Islet precursor cell (in vitro differentiated cells): ENCODE results near the gene CCR5AS.
"Not testable (repeated sequence)": the region's sequence is repeated elsewhere in the genome, so short reads cannot be mapped to it uniquely, and the experiment has no call there.

Experiments
- DNase-seq: peaks from one replicate; pipeline ENCODE4 v3.0.0-alpha.2; 2018

CCR5AS gene

DNA sequence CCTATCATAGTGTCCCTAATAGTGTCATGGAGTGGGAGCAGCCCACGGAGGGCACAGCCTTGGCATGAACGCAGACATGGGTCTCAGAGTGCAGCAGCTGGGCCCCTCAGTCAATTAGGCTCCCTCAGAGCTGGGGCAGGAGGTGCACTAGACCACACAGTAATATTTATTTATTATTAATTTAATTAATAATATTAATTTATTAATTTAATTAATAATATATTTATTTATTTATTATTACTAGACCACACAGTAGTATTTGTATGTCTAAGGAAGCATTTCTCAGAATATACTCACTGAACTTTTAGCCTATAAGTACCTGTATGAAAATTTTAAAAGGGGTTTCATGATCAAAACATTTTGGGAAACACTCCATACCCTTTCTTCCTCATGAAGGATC is 5.3 kb downstream of the CCR5AS start:
- no peak for DNase-seq

GRCh38 chr3:46400846-46401245 is 6.0 kb downstream of the CCR5AS start:
- DNase-seq, result no peak

- DNase-seq, result no peak
Observed at GRCh38 chr3:46400000-46400734, 6.7 kb downstream of the CCR5AS start.

GRCh38 chr3:46399557-46399956 is 7.3 kb downstream of the CCR5AS start:
- DNase-seq, result no peak

GRCh38 chr3:46399098-46399497 is 7.8 kb downstream of the CCR5AS start:
- no peak for DNase-seq

- no peak for DNase-seq
Observed at GRCh38 chr3:46398186-46398955, 8.5 kb downstream of the CCR5AS start.

DNA sequence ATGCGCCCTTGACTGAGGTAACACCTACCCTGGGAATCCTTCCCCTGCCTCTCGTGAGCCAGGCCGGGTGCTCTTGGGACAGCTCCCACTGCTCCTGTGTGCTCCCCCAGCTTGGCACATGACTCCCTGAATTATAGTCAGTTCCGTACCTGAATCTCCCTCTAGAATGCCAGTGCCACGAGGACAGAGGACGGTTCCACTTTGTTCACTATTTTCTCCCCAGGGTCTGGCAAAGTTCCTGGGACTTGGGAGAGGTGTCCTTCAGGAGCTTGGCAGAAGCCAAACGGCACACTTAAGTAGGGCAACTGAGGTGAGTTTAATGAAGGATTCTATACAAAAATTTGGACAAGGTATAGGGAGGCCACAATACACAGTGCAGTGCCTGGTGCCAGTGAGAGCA is 9.8 kb downstream of the CCR5AS start:
- peak; percentile 26 for DNase-seq

DNA sequence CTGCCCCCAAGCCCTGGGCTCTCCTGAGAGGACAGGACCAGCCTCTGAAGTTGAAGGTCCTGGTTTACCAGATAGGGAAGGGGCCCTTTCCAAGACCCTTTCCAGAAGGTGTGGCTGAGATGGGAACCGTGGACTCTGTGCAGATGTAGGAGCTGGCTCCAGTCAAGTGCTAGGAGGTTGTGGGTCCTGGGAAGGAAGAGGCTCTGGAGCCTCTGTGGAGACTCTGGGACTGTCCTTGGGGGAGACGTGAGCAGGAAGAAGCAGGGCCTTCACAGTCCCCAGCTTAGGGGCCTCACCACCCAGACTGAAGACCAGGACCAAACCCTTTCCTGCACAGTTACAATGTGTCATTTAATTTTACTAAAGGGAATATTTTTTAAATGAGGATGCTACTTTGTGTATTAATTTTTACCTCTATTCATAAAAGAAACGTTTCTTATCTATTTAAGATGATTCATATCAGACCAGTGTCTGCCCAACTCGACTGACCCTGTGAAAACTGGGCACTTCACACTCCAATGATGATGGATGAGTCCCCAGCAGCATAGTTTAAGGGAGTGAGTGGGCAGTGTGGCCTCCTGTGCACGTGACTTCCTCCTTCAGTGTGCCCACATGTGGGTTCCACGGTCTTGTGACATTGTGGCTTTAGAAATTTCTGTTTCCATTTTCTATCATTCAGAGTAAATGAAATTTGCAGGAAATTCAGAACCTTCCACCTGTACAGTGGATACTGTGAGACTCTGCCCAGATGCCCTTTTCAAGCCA is 10.9 kb downstream of the CCR5AS start:
- peak; percentile 26 for DNase-seq

GRCh38 chr3:46395210-46395661 is 11.6 kb downstream of the CCR5AS start:
- peak; percentile 53 for DNase-seq

GRCh38 chr3:46393554-46394434 is 13.1 kb downstream of the CCR5AS start:
- peak; percentile 46 for DNase-seq

GRCh38 chr3:46393011-46393410 is 13.9 kb downstream of the CCR5AS start:
- peak; percentile 59 for DNase-seq

DNA sequence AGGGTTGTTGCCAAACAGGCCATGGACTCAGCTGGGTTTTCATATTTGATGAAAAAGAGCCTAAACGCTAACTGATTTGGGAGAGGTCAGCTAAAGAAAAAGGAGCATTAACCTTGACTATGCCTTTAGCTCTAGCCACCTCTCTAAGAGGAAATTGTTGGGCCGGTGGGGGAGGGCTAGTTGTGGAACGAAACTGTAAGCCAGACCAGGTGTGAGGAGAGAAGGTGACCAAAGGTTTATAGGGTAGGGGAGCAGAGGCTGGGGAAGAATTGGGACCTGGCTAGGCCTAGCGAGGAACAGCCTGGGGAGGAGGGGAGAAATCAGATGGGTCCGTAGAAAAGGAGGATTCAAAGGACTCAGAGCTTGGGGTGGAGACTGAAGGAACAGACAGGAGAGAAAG is 15.3 kb downstream of the CCR5AS start:
- peak; percentile 40 for DNase-seq

- peak; percentile 54 for DNase-seq
Observed at GRCh38 chr3:46389306-46389705, 17.6 kb downstream of the CCR5AS start.

DNA sequence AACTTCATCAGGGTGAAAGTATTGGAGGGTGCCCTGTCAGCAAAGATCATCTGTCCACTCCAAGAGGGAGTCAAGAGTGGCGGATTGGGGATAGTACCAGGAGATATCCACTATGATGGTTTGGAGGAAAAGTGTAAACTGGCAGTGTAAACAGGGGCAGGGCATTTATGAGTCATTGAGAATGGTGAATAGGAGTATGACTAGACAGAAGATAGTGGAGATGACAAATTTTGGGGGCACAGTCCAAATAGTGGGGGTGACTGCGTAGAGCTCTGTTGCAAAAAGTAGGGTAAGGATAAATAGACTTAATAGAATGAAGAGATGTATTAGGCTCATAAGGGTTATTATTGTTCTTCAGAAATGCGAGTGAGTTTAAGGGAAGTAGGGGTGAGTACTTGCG is 18.0 kb downstream of the CCR5AS start:
- DNase-seq, result not testable (repeated sequence)

- peak; percentile 92 for DNase-seq
Observed at GRCh38 chr3:46386205-46386604, 20.7 kb downstream of the CCR5AS start.

GRCh38 chr3:46383951-46384330 is 22.9 kb downstream of the CCR5AS start:
- peak; percentile 40 for DNase-seq

DNA sequence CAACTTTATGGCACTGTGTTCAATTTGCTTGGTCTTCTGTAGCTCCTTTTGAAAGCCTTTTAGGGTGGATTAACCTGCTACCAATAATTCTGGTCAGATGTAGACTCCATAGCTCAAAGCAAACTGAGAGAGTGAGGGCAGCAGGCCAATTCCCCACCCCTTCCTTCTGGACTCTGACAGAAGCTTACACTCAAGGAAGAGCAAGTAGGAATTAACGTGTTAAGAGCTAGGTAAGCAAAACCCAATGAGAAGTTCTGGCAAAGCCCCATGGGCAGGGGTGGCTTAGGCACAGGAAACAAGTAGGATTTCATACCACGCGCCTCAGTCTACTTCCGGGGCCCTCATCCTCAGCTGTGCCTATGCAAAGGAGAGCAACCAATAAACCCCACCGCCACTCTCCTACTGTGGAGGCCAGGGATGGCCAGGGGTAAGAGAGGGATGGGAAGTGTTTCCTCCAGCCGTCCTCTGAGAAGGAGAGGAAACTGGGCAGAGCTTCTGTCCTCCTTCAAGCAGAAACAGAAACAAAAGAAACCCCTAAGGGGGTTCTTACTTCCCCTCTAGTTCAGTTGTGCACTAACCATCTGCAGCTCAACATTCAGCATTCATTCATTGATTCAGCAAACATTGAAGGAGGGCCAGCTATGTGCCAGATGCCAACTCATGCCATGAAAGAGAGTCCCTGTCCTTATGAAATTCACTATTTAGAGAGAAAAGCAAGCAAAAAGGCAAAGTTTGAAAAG is 23.5 kb downstream of the CCR5AS start:
- peak; percentile 31 for DNase-seq

- peak; percentile 30 for DNase-seq
Observed at GRCh38 chr3:46381625-46382024, 25.2 kb downstream of the CCR5AS start.

GRCh38 chr3:46380471-46381221 is 26.2 kb downstream of the CCR5AS start:
- peak; percentile 15 for DNase-seq

DNA sequence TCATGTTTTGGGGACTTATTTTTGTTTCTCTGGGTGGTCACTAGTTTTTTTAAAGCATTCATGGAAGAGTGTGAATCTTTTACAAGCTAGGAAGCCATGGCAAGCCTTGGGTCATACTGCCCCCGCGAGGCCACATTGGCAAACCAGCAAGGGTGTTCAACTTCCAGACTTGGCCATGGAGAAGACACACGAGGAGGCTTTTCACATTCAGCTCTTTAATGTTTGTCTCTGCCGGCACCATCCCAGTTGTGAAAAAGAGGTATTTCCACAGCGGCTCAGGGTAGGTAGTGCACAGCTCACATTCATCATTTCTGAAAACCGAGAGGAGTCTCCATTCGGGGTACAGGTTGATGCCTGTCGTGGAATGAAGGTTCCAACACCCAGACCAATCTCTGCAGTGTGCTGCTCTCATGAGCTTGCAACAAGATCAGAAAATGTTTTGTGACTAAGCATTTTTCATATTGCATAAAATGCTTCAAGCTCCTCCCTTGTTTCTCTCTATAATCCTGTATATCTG is 28.4 kb downstream of the CCR5AS start:
- DNase-seq, result peak; percentile 82

DNA sequence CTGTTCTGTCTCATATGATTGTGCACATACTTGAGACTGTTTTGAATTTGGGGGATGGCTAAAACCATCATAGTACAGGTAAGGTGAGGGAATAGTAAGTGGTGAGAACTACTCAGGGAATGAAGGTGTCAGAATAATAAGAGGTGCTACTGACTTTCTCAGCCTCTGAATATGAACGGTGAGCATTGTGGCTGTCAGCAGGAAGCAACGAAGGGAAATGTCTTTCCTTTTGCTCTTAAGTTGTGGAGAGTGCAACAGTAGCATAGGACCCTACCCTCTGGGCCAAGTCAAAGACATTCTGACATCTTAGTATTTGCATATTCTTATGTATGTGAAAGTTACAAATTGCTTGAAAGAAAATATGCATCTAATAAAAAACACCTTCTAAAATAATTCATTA is 31.1 kb downstream of the CCR5AS start:
- DNase-seq, result no peak
